ENCODE data around the gene SCAPER.

Gene SCAPER

GRCh38 chr15:76905013-76905839 is at the start of gene SCAPER (continued):
- TF ChIP-seq ZFP41 (tag by site-specific recombination; IDR thresholded peaks at IDR 0.05; ENCODE audit: borderline replicate concordance) (no peak), ZSCAN16 (tag by site-specific recombination; IDR thresholded peaks at IDR 0.05) (no peak), KLF1 (tag by site-specific recombination; IDR thresholded peaks at IDR 0.05) (peak; percentile 99), ZNF133 (tag by site-specific recombination; IDR thresholded peaks at IDR 0.05) (no peak), ZNF311 (tag by site-specific recombination; IDR thresholded peaks at IDR 0.05; ENCODE audit: borderline replicate concordance) (no peak), PBX3 (CRISPR knock-in tag; IDR thresholded peaks at IDR 0.05) (peak; percentile 93), ZNF692 (tag by site-specific recombination; IDR thresholded peaks at IDR 0.05) (peak; percentile 39; the same call in 1 of the 2 replicates), ZSCAN23 (tag by site-specific recombination; IDR thresholded peaks at IDR 0.05) (no peak), ZNF658 (tag by site-specific recombination; IDR thresholded peaks at IDR 0.05) (no peak), BCL11A (tag by site-specific recombination; IDR thresholded peaks at IDR 0.05; ENCODE audit: low read depth) (no peak), ZNF146 (tag by site-specific recombination; IDR thresholded peaks at IDR 0.05) (no peak), KLF7 (tag by site-specific recombination; IDR thresholded peaks at IDR 0.05; ENCODE audit: borderline replicate concordance) (peak; percentile 92), ZNF670 (tag by site-specific recombination; IDR thresholded peaks at IDR 0.05; ENCODE audit: low read depth) (no peak), ZNF2 (tag by site-specific recombination; IDR thresholded peaks at IDR 0.05) (peak; percentile 81), GLI4 (tag by site-specific recombination; IDR thresholded peaks at IDR 0.05) (peak; percentile 36; the same call in 1 of the 2 replicates), HOXD13 (CRISPR knock-in tag; IDR thresholded peaks at IDR 0.05; ENCODE audit: borderline replicate concordance) (no peak), ZNF19 (tag by site-specific recombination; IDR thresholded peaks at IDR 0.05; ENCODE audit: low read depth) (no peak), ZNF600 (tag by site-specific recombination; IDR thresholded peaks at IDR 0.05) (peak; percentile 93), RBAK (tag by site-specific recombination; IDR thresholded peaks at IDR 0.05) (no peak), ZNF26 (tag by site-specific recombination; IDR thresholded peaks at IDR 0.05) (no peak), ZBTB10 (tag by site-specific recombination; IDR thresholded peaks at IDR 0.05) (peak; percentile 99), ZNF560 (tag by site-specific recombination; IDR thresholded peaks at IDR 0.05; ENCODE audit: borderline replicate concordance) (no peak), ZBTB21 (tag by site-specific recombination; IDR thresholded peaks at IDR 0.05) (no peak; the same call in 1 of the 2 replicates), ZNF623 (tag by site-specific recombination; IDR thresholded peaks at IDR 0.05) (no peak), ZNF416 (tag by site-specific recombination; IDR thresholded peaks at IDR 0.05) (no peak), ZBTB6 (tag by site-specific recombination; IDR thresholded peaks at IDR 0.05) (no peak), ZNF23 (tag by site-specific recombination; IDR thresholded peaks at IDR 0.05; ENCODE audit: borderline replicate concordance) (no peak), ZNF16 (tag by site-specific recombination; IDR thresholded peaks at IDR 0.05; ENCODE audit: low read depth) (no peak), ZNF561 (tag by site-specific recombination; IDR thresholded peaks at IDR 0.05; ENCODE audit: borderline replicate concordance) (no peak), ZFP69B (tag by site-specific recombination; IDR thresholded peaks at IDR 0.05) (peak; percentile 37; the same call in 1 of the 2 replicates), ZNF24 (tag by site-specific recombination; IDR thresholded peaks at IDR 0.05) (peak; percentile 23; the same call in 1 of the 2 replicates), BCL11B (tag by site-specific recombination; IDR thresholded peaks at IDR 0.05; ENCODE audit: low read depth) (peak; percentile 74), GLIS2 (tag by site-specific recombination; IDR thresholded peaks at IDR 0.05) (peak; percentile 96), HOXC10 (CRISPR knock-in tag; IDR thresholded peaks at IDR 0.05) (0 out of 2 replicates have a peak, but pooled peaks have one; percentile 31)

Measured in HEK293 (cell line).